ENCODE measurements around the gene PLXDC1. TPM values are rescaled to one million over a fixed set of nuclear protein-coding genes. Genes with fewer than 3 reads are reported as not detected.

Gene PLXDC1
- total RNA-seq, 1 donor = under 0.01 TPM

DNA sequence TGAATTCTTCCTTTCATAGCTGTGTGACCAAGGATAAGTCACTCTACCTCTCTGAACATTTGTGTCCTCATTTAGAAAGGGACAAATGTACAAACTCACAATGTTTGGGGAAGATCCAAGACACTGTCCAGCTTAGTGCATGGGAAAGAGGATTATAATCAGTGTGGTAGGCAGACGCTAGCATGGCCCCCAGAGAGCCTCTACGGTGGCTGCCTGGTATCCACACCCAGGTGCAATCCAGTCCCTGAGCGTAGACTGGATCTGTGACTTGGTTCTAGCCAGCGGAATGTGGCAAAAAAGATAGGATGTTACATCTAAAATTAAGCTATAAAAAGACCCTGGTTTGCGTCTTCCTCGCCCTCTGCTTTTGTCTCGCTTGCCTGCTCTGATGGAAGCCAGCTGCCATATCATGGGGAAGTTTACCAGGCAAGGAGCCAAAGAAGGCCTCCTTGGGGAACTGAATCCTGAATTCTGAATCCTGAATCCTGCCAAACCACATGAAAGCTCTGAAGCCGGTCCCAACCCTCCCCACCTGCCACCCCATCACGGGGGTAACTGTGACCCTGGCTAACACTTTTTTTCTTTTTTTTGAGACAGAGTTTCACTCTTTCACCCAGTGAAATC lies 51.7 kb downstream of the PLXDC1 start:
- DNase-seq (ENCODE audit: low read depth in 2 of 3, low spot score in 2 of 3) = no peak

DNA sequence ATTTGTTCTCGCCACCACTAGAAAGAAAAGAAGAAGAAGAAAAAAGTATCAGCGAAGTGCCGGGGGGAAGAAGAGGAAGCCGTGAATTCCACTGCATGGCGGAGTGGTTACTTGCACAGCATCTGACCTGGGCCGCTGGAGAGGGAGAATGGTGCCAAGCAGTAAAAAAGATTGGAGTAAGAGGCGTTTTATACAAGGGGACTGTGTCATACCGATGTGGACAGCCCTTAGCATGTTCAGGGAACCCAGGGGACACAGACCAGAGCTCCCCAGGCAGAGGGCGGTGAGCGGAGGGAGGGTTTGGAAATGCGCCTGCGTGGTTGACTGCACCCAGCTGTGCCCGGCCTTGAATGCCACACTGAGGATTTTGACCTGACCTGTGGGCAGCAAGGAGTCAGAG lies 52.8 kb downstream of the PLXDC1 start:
- DNase-seq (ENCODE audit: low read depth in 2 of 3, low spot score in 2 of 3) = peak in 1 of 3 donors; percentile 45

DNA sequence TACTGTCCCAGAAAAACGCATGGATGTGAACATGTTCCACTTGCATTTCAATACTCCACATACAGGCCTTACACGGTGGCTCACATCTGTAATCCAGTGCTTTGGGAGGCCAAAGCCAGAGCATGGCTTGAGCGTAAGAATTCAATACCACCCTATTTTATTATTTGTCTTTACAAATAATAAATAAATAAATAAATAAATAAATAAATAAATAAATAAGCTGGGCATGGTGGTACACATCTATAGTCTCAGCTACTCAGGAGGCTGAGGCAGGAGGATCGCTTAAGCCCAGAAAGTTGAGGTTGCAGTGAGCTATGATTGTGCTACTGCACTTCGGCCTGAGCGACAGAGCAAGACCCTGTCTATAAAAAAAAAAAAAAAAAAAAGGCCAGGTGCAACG lies 53.9 kb downstream of the PLXDC1 start:
- DNase-seq (ENCODE audit: low read depth in 2 of 3, low spot score in 2 of 3) = no peak

DNA sequence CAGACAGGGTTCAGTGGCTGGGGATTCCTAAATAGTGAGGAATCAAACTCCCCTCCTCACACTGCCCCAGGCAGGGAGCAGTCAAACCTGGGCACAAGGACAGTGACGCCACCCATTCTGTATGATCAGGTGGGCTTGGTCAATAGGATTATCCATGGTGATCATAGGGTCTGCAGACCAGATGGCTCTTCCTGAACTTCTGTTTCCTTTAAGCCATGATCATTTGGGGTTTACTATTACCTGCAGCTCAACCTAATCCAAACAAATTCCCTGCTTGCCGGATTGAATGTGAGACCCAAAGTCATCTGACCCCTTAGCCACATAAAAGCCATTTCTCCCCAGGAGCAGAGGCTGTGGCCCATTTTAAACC lies 54.3 kb downstream of the PLXDC1 start:
- no peak for DNase-seq (ENCODE audit: low read depth in 2 of 3, low spot score in 2 of 3)

DNA sequence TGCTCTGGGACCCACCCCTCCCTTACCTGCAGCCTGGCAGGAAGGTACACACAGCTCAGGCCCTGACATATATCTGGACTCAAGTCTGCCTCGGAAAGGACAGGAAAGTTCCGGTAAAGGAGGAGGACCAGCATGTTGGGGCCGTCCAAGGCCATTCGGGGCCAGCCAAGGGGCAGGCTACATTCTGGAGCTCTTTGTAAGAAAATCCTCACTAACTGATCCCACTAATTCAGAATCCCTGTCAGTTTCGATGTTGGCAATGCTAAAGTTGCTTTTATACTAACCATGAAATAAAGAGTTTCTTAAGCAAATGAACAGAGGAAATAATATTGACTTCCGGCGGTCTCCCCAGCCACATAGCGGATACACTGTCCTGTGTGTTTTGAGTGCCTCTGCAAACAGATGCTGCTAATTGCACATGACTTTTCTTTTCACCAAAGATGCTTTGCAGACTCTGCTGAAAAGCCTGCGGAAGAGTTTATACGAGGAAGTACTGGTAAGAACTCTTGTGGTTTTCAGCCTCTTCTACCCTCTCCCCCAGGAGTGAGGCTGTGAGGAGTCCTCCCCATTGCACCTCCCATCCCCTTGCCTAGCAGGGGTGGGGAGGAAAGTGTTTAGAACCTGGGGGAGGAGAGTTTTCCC lies 54.8 kb downstream of the PLXDC1 start:
- peak in 2 of 3 donors; percentile 40 to 76 for DNase-seq (ENCODE audit: low read depth in 2 of 3, low spot score in 2 of 3)

DNA sequence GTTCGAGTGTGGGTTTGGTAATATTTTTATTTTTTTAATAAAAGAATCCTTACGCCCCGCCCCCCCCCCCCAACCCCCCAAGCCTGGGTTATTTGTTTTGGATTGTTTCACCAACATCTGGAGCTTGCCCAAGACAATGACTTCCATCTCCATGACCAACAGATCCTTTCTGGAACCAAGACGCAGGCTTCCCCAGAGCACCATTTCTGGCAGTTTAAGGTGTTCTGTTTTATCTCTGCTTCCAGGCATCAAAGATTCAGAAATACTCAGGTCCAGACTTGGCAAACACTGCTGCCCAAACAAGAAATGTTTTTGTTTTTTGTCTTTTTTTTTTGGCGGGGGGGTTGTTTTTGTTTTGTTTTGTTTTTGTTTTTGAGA lies 56.1 kb downstream of the PLXDC1 start:
- DNase-seq (ENCODE audit: low read depth in 2 of 3, low spot score in 2 of 3) = no peak

DNA sequence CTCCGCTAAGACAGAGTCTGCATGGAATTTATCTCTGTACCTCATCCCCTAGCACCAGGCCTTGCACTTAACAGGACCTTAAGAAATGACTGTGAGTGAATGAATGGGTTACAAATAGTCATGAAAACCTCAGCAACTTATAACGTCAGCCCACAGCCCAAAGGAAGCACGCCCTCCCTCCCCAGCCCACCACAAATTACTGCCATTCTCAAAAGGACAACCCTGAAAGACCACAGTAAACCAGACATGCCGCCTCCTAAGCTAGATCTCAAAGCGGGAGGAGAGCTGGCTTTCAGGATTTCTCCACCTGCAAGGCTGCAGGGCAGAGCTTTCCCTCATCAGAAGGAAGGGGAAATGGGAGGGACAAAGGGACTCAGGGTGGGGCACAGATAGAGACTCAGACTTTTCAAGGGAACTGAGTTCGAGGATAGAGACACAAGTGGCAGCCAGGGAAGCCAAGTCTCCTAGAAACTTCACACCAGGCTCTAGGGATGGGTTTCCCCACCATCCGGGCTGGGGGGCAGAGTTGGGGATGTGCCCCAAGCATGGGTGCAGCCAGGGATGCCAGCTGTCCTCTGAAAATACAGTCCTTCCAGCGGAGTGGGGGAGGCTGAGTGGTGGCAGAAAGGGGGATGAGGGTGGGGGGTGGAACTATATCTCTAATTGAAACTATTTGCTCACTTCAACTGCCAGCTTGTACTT lies 56.7 kb downstream of the PLXDC1 start:
- peak in 2 of 3 donors; percentile 40 to 71 for DNase-seq (ENCODE audit: low read depth in 2 of 3, low spot score in 2 of 3)

DNA sequence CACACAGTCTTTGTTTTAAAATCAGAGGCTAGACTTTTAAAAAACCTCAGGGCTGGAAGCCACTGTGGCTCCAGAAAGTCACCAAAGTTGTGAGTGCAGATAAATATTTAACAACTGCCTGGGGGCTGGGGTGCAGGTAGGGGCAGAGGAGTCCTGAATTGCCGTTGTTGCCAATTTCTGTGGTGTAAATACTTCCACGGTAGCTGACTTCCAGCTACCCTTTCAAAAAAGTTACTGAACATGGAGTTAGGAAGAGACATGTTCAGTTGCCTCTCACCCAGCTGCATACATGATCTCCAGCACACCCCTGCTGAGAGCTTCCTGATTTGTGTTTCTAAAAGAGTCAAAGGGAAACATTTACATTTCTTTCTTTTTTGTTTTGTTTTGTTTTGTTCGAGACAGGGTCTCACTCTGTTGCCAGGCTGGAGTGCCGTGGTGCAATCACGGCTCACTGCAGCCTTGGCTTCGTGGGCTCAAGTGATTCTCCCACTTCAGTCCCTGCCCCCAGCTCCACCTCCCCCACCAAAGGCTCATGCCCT lies 58.7 kb downstream of the PLXDC1 start:
- DNase-seq (ENCODE audit: low read depth in 2 of 3, low spot score in 2 of 3) = peak in 1 of 3 donors; percentile 47

DNA sequence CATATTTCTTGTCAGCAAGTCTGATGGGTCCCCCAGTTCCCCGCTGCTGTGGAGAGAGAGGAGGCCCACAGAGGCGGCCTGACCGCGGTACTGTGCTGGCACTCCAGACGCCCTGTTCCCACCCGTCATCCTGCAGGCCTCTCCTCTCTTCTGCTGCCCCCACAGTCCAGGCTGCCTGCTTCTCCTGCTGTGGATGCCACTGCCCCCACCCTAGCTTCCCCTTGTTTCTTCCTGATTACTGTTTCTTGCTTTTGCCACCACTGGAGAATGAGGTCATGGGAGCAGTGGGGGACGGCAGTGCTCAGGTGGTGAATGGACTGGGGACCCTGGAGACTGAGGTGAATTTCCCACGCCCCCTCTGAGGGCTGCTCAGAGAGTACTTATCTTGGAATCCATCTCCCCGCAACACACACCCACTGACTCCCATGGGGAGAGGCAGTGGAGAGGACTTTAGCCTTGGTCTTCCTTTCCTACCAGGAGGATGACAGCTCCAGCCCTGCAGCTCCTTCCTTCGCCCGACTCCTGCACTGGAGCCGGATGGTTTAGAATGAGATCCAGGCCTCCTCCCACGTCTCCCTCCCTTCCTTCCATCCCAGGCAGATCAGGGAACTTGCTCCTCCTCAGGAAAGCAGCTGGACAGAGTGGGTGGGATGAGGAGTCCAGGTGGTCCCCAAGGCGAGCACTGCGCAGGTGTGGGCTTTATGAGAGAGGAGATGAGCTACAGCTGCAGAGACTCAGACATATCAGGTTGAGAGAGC lies 60.4 kb downstream of the PLXDC1 start:
- DNase-seq (ENCODE audit: low read depth in 2 of 3, low spot score in 2 of 3) = no peak

DNA sequence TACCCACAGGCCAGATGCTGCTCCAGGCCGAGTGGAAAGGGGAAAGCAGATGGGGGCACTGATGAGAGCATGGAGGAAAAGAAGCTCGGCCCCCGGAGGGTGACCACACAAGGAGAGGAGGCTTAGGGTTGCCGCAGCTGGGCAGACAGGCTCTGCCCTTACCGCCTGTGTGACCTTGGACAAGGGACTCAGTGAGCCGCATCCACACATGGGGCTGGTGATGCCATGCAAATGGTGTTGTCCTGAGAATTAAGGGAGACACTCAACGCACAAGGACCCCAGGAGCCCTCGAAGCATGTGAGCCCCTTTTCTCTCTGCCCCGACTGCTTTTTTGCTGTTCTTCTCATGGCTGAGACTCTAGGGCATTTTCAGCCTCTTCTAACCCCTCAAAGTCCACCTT lies 61.0 kb downstream of the PLXDC1 start:
- DNase-seq (ENCODE audit: low read depth in 2 of 3, low spot score in 2 of 3) = no peak

DNA sequence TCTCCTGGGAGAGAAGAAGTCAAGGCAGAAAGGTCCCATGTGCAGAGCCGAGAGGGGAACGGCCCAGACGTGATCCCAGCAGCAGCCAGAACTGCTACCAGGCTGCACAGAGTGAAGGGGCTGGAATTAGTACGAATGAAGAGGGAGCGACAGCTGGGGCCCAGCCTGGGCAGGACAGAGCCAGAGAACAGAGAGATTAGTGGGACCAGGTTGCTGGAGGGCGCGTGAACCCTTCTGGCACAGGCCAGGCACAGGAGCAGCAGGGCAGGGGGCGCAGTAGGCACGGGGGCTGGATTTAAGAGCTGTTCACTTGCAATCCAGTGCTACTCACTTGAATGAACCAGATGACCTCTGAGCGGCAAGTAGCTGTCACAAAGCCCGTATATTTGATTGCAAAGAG lies 66.9 kb downstream of the PLXDC1 start:
- DNase-seq (ENCODE audit: low read depth in 2 of 3, low spot score in 2 of 3) = no peak

DNA sequence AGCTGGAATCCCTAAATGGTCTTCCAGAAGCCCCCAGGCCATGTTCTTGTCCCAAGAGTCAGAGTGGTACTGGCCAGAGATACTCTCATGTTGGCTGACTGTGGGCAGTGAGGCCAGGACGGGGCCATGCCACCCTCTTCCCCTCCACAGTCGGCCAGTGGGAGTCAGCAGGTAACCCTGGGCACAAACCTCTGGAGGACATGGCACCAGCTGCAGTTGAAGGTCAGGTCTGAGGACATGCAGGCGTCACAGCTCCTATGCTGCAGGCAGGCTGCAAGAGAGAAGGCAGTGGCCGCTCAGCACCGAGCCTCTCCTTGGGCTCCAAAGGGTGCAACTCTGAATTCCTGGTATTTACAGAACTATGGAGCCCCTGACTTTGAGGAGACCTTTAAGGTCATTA lies 68.2 kb downstream of the PLXDC1 start:
- DNase-seq (ENCODE audit: low read depth in 2 of 3, low spot score in 2 of 3) = no peak

DNA sequence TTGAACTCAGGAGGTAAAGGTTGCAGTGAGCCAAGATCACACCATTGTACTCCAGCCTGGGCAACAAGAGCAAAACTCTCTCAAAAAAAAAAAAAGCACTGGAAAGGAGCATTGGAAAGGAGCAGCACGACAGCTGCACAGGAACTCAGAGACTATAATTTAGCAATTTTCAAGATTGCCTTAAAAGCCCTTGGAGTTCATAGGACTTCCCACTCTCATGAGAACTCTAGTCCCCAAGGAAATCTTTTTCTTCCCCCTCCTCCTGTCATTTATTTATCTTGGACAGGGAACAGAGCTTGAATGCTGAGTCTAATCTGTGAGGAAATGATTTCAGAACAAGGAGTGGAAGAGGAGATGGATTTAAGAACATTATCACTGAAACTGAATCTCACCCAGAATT lies 69.0 kb downstream of the PLXDC1 start:
- no peak for DNase-seq (ENCODE audit: low read depth in 2 of 3, low spot score in 2 of 3)

DNA sequence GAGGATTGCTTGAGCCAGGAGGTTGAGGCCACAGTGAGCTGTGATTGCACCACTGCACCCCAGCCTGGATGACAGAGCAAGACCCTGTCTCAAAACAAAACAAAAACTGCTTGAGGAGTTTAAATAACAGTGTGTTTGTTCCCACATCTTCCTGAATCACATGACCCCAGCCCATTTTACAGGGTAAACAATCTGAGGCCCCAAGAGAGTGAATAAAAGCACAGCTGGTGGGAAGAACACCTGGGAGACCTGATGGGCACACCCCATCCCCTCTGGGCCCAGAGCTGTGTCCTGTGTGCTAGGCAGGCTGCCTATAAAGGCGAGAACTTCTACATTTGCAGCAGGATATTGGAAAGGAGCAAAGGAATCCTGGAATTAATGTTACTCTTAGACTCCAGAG lies 69.6 kb downstream of the PLXDC1 start:
- no peak for DNase-seq (ENCODE audit: low read depth in 2 of 3, low spot score in 2 of 3)

DNA sequence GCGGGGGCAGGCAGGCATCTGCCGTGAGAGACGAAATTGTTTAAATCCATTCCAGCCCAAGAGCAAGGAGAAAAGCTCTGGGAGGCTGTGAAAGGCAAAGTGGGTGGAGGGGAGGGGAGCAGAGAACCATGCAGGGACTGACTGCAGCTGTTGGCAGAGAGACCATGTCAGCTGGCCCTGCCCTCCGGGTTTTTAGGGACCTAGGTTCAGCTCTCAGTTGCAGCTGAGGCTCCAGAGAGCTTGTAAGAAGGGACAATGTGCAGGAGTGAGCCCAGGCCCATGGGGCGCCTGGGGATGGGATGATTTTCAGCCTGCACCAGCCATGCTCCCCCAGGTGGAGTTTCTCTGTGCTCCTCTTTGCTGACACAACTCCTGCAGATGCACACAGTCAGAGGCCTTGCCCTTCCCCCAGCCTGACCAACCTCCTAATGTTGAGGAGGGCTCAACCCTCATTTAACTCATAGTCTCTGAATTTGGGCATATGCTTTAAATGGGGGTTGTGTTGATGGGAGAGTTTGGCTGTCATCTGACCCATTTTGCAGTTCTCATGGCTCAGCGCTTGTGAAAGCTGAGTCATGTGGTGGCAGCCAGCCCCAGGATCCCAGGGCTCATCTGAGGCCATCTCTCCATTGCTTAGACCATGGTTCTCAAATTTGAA lies 70.9 kb downstream of the PLXDC1 start:
- no peak for DNase-seq (ENCODE audit: low read depth in 2 of 3, low spot score in 2 of 3)

DNA sequence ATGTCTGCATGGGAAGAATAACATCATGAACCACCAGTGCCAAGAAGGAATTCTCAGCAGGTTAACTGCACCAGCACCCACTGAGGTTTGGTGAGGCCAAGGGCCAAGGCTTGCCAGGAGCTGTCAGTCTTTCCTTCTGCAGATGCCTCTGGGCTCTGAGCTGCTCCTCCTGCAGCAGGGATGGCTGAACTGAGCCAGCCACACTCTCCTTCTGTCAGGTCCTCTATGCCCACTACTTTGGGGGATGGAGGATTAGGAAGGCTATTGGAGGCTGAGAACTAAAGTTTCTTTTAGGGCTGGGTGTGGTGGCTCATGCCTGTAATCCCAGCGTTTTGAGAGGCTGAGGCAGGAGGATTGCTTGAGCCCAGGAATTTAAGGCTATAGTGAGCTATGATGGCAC lies 71.6 kb downstream of the PLXDC1 start:
- no peak for DNase-seq (ENCODE audit: low read depth in 2 of 3, low spot score in 2 of 3)

DNA sequence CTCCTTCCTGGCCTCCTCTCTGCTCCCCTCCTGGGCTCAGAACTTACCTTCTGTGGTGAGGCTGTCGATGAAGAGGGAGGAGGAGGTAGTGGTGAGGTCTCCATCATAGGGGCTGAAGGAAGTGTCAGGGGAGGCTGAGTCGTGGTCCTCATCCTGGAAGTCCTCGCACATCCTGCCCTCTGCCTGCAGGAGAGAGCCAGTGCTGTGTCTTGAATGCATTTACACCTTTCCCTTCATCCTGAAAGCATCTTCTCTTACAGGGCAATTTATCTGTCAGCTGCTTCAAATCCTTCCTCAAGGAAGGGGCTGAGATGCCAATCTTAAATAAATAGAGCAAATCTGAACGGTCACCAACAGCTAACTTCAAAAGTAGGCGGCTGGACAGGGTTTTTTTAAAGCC lies 73.6 kb downstream of the PLXDC1 start:
- DNase-seq (ENCODE audit: low read depth in 2 of 3, low spot score in 2 of 3) = no peak

DNA sequence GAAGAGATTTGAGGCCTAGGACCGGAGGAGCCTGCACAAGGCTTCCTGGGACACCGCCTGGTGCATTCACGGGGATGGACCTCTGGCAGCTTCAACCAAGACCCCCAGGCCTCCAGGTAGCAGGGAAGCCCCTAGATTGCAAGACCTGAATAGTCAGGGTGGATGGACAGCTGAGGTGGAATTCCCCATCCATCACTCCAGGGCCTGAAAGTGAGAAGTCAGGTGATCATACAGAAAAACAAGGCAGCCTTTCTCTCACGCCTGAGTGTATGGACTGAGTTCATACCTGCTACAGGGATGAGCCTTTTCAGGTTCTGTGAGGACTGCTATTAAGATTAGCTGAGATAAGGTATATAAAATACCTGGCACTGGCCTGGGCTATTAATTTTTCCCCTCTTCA lies 74.2 kb downstream of the PLXDC1 start:
- no peak for DNase-seq (ENCODE audit: low read depth in 2 of 3, low spot score in 2 of 3)

DNA sequence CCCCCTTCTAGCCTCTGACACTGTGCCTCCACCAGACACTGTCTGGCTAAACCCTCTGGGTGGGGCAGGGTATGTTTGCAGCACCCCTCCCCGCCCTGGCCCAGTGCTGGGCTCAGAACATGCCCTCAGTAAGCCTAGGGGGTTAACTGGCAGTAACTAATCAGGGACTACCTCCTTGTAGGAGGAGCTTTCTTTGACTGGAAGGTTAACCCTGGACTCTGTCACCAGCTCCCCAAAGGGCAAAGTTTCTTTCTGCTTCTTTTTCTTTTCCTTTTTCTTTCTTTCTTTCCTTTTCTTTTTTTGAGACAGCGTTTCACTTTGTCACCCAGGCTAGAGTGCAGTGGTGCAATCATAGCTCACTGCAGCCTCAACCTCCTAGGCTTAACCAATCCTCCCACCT lies 76.8 kb downstream of the PLXDC1 start:
- DNase-seq (ENCODE audit: low read depth in 2 of 3, low spot score in 2 of 3) = no peak

DNA sequence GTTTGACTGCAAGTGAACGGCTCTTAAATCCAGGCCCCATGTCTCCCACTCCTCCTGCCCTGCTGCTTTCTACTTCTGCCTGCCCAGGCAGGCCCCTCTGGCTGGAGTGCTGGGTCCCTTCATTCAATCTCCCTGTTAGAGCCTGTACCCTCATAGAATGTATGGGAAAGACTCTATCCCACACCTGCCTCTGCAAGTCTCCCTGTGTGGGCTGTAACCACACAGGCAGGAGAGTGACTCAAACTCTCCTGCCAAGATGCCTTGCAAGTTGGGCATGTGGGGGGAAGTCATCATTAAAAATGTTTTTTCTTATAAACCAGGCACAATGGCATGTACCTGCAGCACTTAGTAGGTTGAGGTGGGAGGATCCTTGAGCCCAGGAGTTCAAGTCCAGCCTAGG lies 77.5 kb downstream of the PLXDC1 start:
- no peak for DNase-seq (ENCODE audit: low read depth in 2 of 3, low spot score in 2 of 3)

DNA sequence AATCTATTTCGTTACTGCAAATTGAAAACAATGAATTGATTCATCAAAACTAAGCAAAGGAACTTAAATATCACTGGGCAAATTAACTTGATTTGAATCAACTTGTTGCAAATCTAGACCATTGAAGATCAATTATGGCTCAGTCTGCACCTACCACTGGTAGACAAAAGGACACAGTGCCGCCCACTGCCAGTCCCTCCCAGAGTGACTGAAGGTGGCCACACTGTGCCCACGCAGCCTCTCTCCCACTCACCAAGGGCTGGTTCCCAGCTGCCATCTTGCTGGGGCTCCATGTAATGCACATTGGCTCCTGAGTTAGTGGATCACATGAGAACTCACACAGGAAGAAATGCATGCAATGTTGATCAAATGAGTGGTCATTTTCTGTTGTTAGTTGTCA lies 78.1 kb downstream of the PLXDC1 start:
- no peak for DNase-seq (ENCODE audit: low read depth in 2 of 3, low spot score in 2 of 3)

Data from hematopoietic multipotent progenitor cell (in vitro differentiated cells).